D721Med (cell line): Measurements from ENCODE around the gene BCL2.

Experiments used
- DNase-seq: peaks from one replicate; pipeline ENCODE4 v3.0.0; 2011; ENCODE audit warnings: low spot score; ENCODE audit not compliant: insufficient read length
- FAIRE-seq: peaks from 2 replicates; lab custom pipeline; 2011; peaks lifted over from hg19 to GRCh38; lab: Jason Lieb, UNC
- CTCF ChIP-seq: IDR thresholded peaks from 2 replicates; pipeline ENCODE4 v1.5.1; 2012; ENCODE audit warnings: mild to moderate bottlenecking, control low read depth; ENCODE audit not compliant: insufficient read depth; ENCODE audit errors: missing control alignments

The BCL2 gene

GRCh38 chr18:63257453-63257852 is 62.1 kb downstream of the BCL2 start:
- no peak for FAIRE-seq
- no peak for TF ChIP-seq CTCF
- DNase-seq: no peak

- DNase-seq (no peak), FAIRE-seq (peak; percentile 96)
- TF ChIP-seq CTCF: no peak
Observed at GRCh38 chr18:63255435-63255834, 64.1 kb downstream of the BCL2 start.

- FAIRE-seq: no peak
- no peak for DNase-seq
- TF ChIP-seq CTCF: no peak
Observed at GRCh38 chr18:63254716-63255399, 64.7 kb downstream of the BCL2 start.

- no peak for TF ChIP-seq CTCF
- no peak for FAIRE-seq
Observed at GRCh38 chr18:63253428-63254372, 65.9 kb downstream of the BCL2 start.

GRCh38 chr18:63253014-63253413 is 66.6 kb downstream of the BCL2 start:
- DNase-seq: no peak
- peak; percentile 95 for FAIRE-seq
- TF ChIP-seq CTCF: no peak

More at GRCh38 chr18:63253428-63254372, 65.9 kb downstream of the BCL2 start:
- DNase-seq: no peak

- FAIRE-seq (no peak), DNase-seq (no peak)
- no peak for TF ChIP-seq CTCF
Observed at GRCh38 chr18:63249771-63250170, 69.8 kb downstream of the BCL2 start.
